Gastroesophageal sphincter (tissue), 3 donors: ENCODE data around the gene KLHDC2.

Experiments
- EP300 ChIP-seq: sonication (generic); formaldehyde crosslinking; IDR thresholded peaks from one replicate; pipeline ENCODE4 v1.6.1; 2017; ENCODE audit warnings: antibody characterized with exemption, mild to moderate bottlenecking
- POLR2A ChIP-seq, 2 donors: fragments of 450-650 bp; IDR thresholded peaks; one replicate each; pipeline ENCODE4 v1.6.1; 2017; ENCODE audit warnings: antibody characterized with exemption in 2 of 2, mild to moderate bottlenecking in 2 of 2, moderate library complexity in 1 of 2
- POLR2AphosphoS5 ChIP-seq: sonication (generic); formaldehyde crosslinking; IDR thresholded peaks from one replicate; pipeline ENCODE4 v1.6.1; 2017; ENCODE audit warnings: antibody characterized with exemption
- TF ChIP-seq, protein P1 (sequence below), 4 experiments: fragments of 200-600 bp in 2 of 4; fragments of 450-650 bp in 2 of 4; sonication (generic) in 1 of 4; IDR thresholded peaks; one replicate each; pipeline ENCODE4 v1.5.1; 2017 to 2019; ENCODE audit warnings: antibody characterized with exemption in 4 of 4, mild to moderate bottlenecking in 2 of 4, moderate library complexity in 2 of 4

DNA sequence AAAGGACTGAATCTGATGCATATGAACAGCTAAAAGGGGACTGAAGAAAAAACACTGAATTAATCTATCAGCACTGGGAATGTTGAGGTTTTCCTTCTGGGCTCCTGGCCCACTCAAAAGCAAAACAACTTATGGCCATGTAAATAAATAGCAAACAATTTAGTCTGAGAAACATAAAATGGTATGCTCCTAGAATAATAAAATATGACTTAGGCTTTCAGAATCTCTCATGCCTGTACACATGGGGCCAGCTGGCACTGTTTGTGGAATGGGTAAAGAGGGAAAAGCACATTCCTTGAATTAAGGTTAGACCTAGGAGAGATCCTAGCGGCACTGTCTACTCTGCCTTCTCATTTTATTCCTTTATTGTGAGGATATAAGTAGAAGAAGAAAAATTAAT, 6.2 kb downstream of the KLHDC2 start:
- TF ChIP-seq, protein P1, sequence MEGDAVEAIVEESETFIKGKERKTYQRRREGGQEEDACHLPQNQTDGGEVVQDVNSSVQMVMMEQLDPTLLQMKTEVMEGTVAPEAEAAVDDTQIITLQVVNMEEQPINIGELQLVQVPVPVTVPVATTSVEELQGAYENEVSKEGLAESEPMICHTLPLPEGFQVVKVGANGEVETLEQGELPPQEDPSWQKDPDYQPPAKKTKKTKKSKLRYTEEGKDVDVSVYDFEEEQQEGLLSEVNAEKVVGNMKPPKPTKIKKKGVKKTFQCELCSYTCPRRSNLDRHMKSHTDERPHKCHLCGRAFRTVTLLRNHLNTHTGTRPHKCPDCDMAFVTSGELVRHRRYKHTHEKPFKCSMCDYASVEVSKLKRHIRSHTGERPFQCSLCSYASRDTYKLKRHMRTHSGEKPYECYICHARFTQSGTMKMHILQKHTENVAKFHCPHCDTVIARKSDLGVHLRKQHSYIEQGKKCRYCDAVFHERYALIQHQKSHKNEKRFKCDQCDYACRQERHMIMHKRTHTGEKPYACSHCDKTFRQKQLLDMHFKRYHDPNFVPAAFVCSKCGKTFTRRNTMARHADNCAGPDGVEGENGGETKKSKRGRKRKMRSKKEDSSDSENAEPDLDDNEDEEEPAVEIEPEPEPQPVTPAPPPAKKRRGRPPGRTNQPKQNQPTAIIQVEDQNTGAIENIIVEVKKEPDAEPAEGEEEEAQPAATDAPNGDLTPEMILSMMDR (IDR thresholded peaks at IDR 0.05): no peak
- TF ChIP-seq POLR2A (IDR thresholded peaks at IDR 0.05): no peak
- TF ChIP-seq POLR2AphosphoS5: no peak
- no peak for TF ChIP-seq EP300
